ENCODE measurements around the gene ZNF787. TPM values are rescaled to one million over a fixed set of nuclear protein-coding genes. Genes with fewer than 3 reads are reported as not detected.

ZNF787 gene
- total RNA-seq, 4 donors from 2014 or later, result 24.9 to 53.1 (median 27.4) TPM

GRCh38 chr19:56116606-56117005 is 4.5 kb downstream of the ZNF787 start:
- in situ Hi-C loops (cut with MboI; ENCODE audit: low pct_ligation_motif_present in 1 of 4, low pct_unique_long_range_greater_than_20kb in 1 of 4, low sequenced_read_pairs in 3 of 4) (no loop called here), intact Hi-C loops (cut with DNase I; ENCODE audit: low total_unique reads) (no loop called here)
- Histone ChIP-seq H3K4me1 (peaks cover 46 to 72% (median 59%) of the 10 kb centered on the region in 4 donors), H3K27ac (no peak overlapping the region), H3K27me3 (no peaks in the 10 kb centered on the region), H3K4me3 (no peak overlapping the region), H3K9me3 (no peaks in the 10 kb centered on the region), H3K36me3 (no peaks in the 10 kb centered on the region)
- 72 to 75% methylated on average over 3 to 6 of the region's 6 CpGs for WGBS, 2 donors (ENCODE audit: low coverage in 1 of 2)
- no peak for TF ChIP-seq EP300 (IDR thresholded peaks at IDR 0.05; ENCODE audit: low read depth)
- TF ChIP-seq POLR2AphosphoS5 (IDR thresholded peaks at IDR 0.05), result no peak
- no peak for TF ChIP-seq CTCF (IDR thresholded peaks at IDR 0.05)
- no peak for TF ChIP-seq POLR2A (IDR thresholded peaks at IDR 0.05)
- no peak for DNase-seq

DNA sequence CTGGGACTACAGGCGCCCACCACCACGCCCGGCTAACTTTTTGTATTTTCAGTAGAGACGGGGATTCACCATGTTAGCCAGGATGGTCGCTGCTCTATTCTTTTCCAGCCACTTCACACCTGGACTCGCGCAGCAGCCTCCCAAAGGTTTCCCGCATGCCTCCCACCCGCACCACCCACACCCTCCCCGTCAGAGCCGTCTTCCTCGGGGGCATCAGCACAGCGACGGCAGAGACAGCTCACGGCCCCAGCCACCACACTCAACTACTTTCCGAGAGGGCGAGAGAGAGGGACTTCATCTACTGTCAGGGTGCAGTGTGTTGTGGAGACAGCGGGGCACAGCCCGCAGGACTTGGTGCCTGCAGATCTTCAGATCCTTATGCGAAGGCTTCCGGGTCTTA is 5.6 kb downstream of the ZNF787 start:
- Histone ChIP-seq H3K9me3 (no peaks in the 10 kb centered on the region), H3K27me3 (no peaks in the 10 kb centered on the region), H3K4me1 (peaks cover 57 to 83% (median 69%) of the 10 kb centered on the region in 4 donors), H3K36me3 (no peaks in the 10 kb centered on the region), H3K4me3 (no peak overlapping the region), H3K27ac (no peak overlapping the region)
- intact Hi-C loops (cut with DNase I; ENCODE audit: low total_unique reads), result no loop called here
- TF ChIP-seq CTCF (IDR thresholded peaks at IDR 0.05) (no peak), POLR2A (IDR thresholded peaks at IDR 0.05) (no peak), POLR2AphosphoS5 (IDR thresholded peaks at IDR 0.05) (no peak), EP300 (IDR thresholded peaks at IDR 0.05; ENCODE audit: low read depth) (no peak)
- 96% methylated on average over 21 of the region's 21 CpGs; no CpG with 5 or more reads in 1 of the 2 donors for WGBS, 2 donors (ENCODE audit: low coverage in 1 of 2)
- in situ Hi-C loops (cut with MboI; ENCODE audit: low pct_ligation_motif_present in 1 of 4, low pct_unique_long_range_greater_than_20kb in 1 of 4, low sequenced_read_pairs in 3 of 4), result no loop called here
- DNase-seq, result no peak

DNA sequence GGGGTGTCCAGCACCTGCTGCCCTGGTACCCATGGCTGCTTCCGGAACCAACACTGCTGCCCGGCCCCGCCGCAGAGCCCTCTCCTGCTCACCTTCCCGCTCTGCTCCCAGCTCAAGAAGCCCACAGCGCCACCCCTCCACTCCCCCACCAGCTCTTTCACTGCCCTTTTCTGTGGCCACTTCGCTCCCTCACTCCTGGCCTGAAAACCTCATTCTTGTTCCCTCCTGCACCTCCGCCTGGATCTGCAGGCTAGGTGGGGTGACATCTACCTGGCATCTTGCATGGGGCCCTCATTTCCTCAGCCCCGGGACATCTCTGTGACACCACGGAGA is 6.4 kb downstream of the ZNF787 start:
- H3K9me3 ChIP-seq, result no peaks in the 10 kb centered on the region
- H3K27me3 ChIP-seq, result no peaks in the 10 kb centered on the region
- DNase-seq, result no peak
- H3K4me3 ChIP-seq, result no peak overlapping the region
- H3K36me3 ChIP-seq, result no peaks in the 10 kb centered on the region
- TF ChIP-seq POLR2AphosphoS5 (IDR thresholded peaks at IDR 0.05) (no peak), CTCF (IDR thresholded peaks at IDR 0.05) (no peak), EP300 (IDR thresholded peaks at IDR 0.05; ENCODE audit: low read depth) (no peak), POLR2A (IDR thresholded peaks at IDR 0.05) (no peak)
- peaks cover 64 to 86% (median 69%) of the 10 kb centered on the region in 4 donors for H3K4me1 ChIP-seq
- intact Hi-C loops (cut with DNase I; ENCODE audit: low total_unique reads), result no loop called here
- H3K27ac ChIP-seq, result no peak overlapping the region
- 60 to 85% methylated on average over 1 to 10 of the region's 10 CpGs for WGBS, 2 donors (ENCODE audit: low coverage in 1 of 2)
- in situ Hi-C loops (cut with MboI; ENCODE audit: low pct_ligation_motif_present in 1 of 4, low pct_unique_long_range_greater_than_20kb in 1 of 4, low sequenced_read_pairs in 3 of 4), result no loop called here

DNA sequence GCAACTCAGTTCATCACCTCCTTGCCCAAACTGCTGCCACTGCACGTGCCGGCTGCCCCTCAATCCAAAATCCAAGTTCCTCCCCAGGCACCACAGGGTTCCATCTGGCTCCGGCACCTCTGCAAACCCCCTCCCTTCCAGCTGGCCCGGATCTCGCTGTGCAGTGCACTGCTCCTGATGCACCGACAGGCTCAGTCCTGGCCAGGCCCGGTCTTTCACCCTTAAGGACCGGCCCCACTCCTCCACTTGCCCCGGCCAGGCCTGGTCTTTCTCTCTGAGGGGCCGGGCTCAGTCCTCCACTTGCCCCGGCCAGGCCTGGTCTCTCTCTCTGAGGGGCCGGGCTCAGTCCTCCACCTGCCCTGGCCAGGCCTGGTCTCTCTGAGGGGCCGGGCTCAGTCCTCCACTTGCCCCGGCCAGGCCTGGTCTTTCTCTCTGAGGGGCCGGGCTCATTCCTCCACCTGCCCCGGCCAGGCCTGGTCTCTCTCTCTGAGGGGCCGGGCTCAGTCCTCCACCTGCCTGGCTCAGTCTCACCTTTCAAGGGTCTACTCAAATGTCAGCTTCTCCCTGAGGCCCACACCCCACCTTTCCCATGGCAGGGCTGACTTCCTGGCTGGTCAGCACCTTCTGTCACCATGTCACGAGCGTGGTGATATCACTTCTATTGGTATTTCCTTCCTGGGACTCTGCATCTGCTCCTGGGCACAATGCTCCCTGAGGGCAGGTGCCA is 6.9 kb downstream of the ZNF787 start:
- H3K4me3 ChIP-seq, result no peak overlapping the region
- no peaks in the 10 kb centered on the region for H3K9me3 ChIP-seq
- peaks cover 62 to 86% (median 67%) of the 10 kb centered on the region in 4 donors for H3K4me1 ChIP-seq
- intact Hi-C loops (cut with DNase I; ENCODE audit: low total_unique reads), result no loop called here
- DNase-seq, result no peak
- H3K27ac ChIP-seq, result no peak overlapping the region
- TF ChIP-seq POLR2A (IDR thresholded peaks at IDR 0.05) (no peak), POLR2AphosphoS5 (IDR thresholded peaks at IDR 0.05) (no peak), CTCF (IDR thresholded peaks at IDR 0.05) (no peak)
- H3K36me3 ChIP-seq, result no peaks in the 10 kb centered on the region
- in situ Hi-C loops (cut with MboI; ENCODE audit: low pct_ligation_motif_present in 1 of 4, low pct_unique_long_range_greater_than_20kb in 1 of 4, low sequenced_read_pairs in 3 of 4), result no loop called here
- WGBS, 2 donors (ENCODE audit: low coverage in 1 of 2), result 78 to 90% methylated on average over 2 to 19 of the region's 19 CpGs
- H3K27me3 ChIP-seq, result no peaks in the 10 kb centered on the region
